Measurements from ENCODE around the gene ADGRD1.

DNA sequence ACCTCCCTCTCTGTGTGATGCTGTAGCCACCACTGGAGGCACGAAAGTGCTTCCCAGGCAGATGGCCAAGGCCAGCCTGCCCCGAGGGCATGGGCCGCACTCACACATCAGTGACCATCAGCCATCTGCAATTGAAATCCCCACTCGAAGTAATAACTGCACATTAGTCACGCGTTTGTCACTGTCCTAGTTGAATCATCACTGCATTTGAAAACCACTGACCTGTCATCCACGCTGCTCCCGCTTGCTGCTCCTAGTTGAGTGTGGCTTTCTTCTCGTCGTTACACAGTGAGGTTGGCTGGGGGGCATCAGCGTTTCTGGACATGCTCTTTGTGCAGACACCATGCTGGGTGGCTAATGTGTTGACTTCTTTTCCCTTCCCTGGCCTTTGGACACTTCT lies 176.1 kb downstream of the ADGRD1 start:
- TF ChIP-seq EZH2 (IDR thresholded peaks at IDR 0.05; ENCODE audit: borderline replicate concordance, low read depth, low read length, severe bottlenecking) (no peak), CTCF (IDR thresholded peaks at IDR 0.05; ENCODE audit: borderline replicate concordance, extremely low read depth, low read length, poor library complexity, severe bottlenecking) (no peak)

Measured in DND-41 (cell line).